ENCODE data around the gene CRIM1. TPM values are rescaled to one million over a fixed set of nuclear protein-coding genes. Genes with fewer than 3 reads are reported as not detected.

Gene CRIM1
- total RNA-seq, 1 donor from 2014 or later: 0.58 TPM

DNA sequence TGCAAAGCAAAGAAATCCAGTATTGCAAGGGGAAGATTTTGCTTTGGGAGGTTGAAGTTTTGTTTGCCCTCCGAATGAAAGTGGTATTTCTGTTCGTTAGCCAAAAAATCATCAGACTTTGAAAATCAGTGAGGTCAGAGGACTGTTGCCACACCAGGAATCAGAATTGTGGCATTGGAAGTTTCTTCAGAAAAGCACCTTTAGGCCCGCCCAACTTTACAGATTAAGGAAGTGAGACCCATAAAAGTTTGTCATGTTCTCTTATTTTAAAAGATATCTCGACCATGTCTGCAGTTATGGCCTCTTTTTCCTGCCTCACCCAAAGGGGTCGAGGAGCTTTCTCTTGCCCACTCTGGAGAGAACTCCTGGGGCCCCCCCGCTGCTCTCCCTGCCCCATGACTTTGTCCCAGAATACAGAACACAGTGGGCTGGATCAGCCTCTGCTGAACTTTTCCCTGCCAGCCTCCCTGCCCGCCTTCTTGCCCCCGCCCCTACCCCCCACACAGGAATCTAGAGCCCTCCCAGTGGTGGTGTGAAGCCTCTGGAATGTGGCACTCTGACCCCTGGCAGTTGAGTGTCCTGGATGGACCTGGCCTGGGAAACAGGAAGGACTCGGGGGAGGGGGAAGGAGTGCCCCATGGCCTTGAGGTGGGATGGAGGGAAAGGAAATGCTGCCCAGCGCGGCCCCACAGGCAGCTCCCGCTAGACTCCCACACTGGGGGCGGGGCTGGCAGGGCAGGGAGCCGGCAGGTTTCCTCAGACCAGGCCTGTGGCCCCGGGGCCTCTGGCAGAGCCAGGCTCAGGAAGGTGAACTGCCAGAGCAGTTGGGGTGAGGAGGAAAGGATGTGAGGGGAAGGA is 25.3 kb downstream of the CRIM1 start:
- Mint-ChIP-seq H3K4me3 (no peak overlapping the region), H3K9me3 (no peaks in the 10 kb centered on the region), H3K27me3 (peaks cover 2% of the 10 kb centered on the region), H3K4me1 (no peaks in the 10 kb centered on the region), H3K27ac (no peak overlapping the region), H3K36me3 (ENCODE audit: low read depth) (no peaks in the 10 kb centered on the region)
- ChIA-PET CTCF (no interaction called here), POLR2A (no interaction called here)
- TF ChIP-seq, protein P1, sequence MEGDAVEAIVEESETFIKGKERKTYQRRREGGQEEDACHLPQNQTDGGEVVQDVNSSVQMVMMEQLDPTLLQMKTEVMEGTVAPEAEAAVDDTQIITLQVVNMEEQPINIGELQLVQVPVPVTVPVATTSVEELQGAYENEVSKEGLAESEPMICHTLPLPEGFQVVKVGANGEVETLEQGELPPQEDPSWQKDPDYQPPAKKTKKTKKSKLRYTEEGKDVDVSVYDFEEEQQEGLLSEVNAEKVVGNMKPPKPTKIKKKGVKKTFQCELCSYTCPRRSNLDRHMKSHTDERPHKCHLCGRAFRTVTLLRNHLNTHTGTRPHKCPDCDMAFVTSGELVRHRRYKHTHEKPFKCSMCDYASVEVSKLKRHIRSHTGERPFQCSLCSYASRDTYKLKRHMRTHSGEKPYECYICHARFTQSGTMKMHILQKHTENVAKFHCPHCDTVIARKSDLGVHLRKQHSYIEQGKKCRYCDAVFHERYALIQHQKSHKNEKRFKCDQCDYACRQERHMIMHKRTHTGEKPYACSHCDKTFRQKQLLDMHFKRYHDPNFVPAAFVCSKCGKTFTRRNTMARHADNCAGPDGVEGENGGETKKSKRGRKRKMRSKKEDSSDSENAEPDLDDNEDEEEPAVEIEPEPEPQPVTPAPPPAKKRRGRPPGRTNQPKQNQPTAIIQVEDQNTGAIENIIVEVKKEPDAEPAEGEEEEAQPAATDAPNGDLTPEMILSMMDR (IDR thresholded peaks at IDR 0.05): no peak
- DNase-seq (no peak), ATAC-seq (ENCODE audit: low read depth) (no peak)
- intact Hi-C loops (cut with micrococcal nuclease): no loop called here

GRCh38 chr2:36381993-36382392 is 26.4 kb downstream of the CRIM1 start:
- TF ChIP-seq, protein P1 (IDR thresholded peaks at IDR 0.05): no peak
- H3K9me3 Mint-ChIP-seq: no peaks in the 10 kb centered on the region
- no peaks in the 10 kb centered on the region for H3K36me3 Mint-ChIP-seq (ENCODE audit: low read depth)
- DNase-seq (no peak), ATAC-seq (ENCODE audit: low read depth) (no peak)
- H3K4me3 Mint-ChIP-seq: no peak overlapping the region
- ChIA-PET CTCF (interaction anchor here (1.2 kb wide), 1 partner anchor 30 kb away, joined by 3 read pairs; no protein-coding TSS in a partner anchor), POLR2A (no interaction called here)
- intact Hi-C loops (cut with micrococcal nuclease): no loop called here
- no peaks in the 10 kb centered on the region for H3K27me3 Mint-ChIP-seq
- no peak overlapping the region for H3K27ac Mint-ChIP-seq
- no peaks in the 10 kb centered on the region for H3K4me1 Mint-ChIP-seq

DNA sequence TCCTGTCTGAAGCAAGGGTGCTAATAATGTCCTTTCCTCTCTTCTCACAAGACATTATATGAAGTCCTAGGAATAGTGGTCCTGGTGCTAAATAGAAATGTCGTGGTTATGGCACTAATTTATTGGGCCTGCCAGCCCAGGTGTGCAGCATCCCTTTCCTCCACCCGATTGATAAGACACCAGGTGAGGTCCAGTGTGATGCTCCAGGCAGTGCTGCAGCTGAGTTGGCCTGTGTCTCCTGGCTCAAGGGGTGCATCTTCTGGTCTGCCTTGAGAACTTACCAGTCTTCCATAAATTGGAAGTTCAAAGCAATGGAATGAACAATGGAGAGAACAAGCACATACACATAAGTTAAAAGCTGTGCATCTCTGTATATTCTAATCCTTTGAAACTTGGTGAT is 26.9 kb downstream of the CRIM1 start:
- TF ChIP-seq, protein P1 (IDR thresholded peaks at IDR 0.05): no peak
- CTCF ChIA-PET: interaction anchor here (1.2 kb wide), 1 partner anchor 30 kb away, joined by 3 read pairs; no protein-coding TSS in a partner anchor
- H3K4me3 Mint-ChIP-seq: no peak overlapping the region

GRCh38 chr2:36383726-36384125 is 28.1 kb downstream of the CRIM1 start:
- Mint-ChIP-seq H3K4me3 (no peak overlapping the region), H3K27ac (no peak overlapping the region), H3K4me1 (peaks cover 2% of the 10 kb centered on the region), H3K36me3 (ENCODE audit: low read depth) (no peaks in the 10 kb centered on the region), H3K27me3 (no peaks in the 10 kb centered on the region), H3K9me3 (no peaks in the 10 kb centered on the region)
- ChIA-PET CTCF (no interaction called here), POLR2A (no interaction called here)
- TF ChIP-seq, protein P1 (IDR thresholded peaks at IDR 0.05): no peak
- intact Hi-C loops (cut with micrococcal nuclease): no loop called here
- no peak for DNase-seq
- ATAC-seq (ENCODE audit: low read depth): no peak

More for the DNA sequence above, 26.9 kb downstream of the CRIM1 start:
- no peaks in the 10 kb centered on the region for H3K4me1 Mint-ChIP-seq
- H3K36me3 Mint-ChIP-seq (ENCODE audit: low read depth): no peaks in the 10 kb centered on the region
- no peaks in the 10 kb centered on the region for H3K27me3 Mint-ChIP-seq
- no peaks in the 10 kb centered on the region for H3K9me3 Mint-ChIP-seq
- intact Hi-C loops (cut with micrococcal nuclease): no loop called here
- DNase-seq (no peak), ATAC-seq (ENCODE audit: low read depth) (no peak)
- POLR2A ChIA-PET: no interaction called here
- no peak overlapping the region for H3K27ac Mint-ChIP-seq

- no peak for ATAC-seq (ENCODE audit: low read depth)
- Mint-ChIP-seq H3K27me3 (no peaks in the 10 kb centered on the region), H3K4me3 (no peak overlapping the region), H3K36me3 (ENCODE audit: low read depth) (no peaks in the 10 kb centered on the region), H3K4me1 (peaks cover 2% of the 10 kb centered on the region), H3K9me3 (no peaks in the 10 kb centered on the region), H3K27ac (no peak overlapping the region)
- intact Hi-C loops (cut with micrococcal nuclease): no loop called here
- TF ChIP-seq, protein P1 (IDR thresholded peaks at IDR 0.05): no peak
- DNase-seq: no peak
- ChIA-PET POLR2A (no interaction called here), CTCF (no interaction called here)
Measured at GRCh38 chr2:36384454-36384853, 28.9 kb downstream of the CRIM1 start.
